Stimulated activated CD4-positive, alpha-beta T cell treated with anti-CD3 and anti-CD28 coated beads, Interleukin-12 subunit alpha, Interleukin-12 subunit beta, amount 100 ng/mL, for 4 hours (primary cell): ENCODE results near the gene CCDC73.
"Not testable (repeated sequence)": the region's sequence is repeated elsewhere in the genome, so short reads cannot be mapped to it uniquely, and the experiment has no call there.

Source experiments
- DNase-seq: peaks from one replicate; pipeline ENCODE4 v3.0.0-alpha.2; 2020

The CCDC73 gene

DNA sequence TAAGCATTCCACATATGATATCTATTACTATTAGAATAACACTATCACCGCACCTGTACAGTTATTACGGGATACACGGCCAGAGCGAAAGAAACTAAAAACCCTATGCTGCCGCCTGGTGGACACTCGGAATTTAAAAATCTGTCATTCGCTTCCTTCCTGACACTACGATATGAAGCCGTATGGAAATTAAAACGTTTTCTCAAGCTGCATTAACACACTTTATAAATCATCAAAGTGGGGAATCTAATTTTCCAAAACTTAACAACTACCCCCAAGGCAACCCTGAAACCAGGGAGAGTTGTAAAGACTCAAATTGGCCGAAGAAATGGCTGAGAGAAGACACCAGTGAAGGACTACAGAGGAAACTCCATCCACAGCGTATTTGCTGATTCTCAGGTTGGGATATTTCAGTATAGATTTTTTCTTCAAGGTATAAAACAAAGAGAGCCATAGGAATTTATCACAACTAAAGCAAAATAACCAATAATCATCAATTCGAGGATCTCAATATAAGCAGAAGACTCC is 1.4 kb downstream of the CCDC73 start:
- DNase-seq: peak; percentile 67

DNA sequence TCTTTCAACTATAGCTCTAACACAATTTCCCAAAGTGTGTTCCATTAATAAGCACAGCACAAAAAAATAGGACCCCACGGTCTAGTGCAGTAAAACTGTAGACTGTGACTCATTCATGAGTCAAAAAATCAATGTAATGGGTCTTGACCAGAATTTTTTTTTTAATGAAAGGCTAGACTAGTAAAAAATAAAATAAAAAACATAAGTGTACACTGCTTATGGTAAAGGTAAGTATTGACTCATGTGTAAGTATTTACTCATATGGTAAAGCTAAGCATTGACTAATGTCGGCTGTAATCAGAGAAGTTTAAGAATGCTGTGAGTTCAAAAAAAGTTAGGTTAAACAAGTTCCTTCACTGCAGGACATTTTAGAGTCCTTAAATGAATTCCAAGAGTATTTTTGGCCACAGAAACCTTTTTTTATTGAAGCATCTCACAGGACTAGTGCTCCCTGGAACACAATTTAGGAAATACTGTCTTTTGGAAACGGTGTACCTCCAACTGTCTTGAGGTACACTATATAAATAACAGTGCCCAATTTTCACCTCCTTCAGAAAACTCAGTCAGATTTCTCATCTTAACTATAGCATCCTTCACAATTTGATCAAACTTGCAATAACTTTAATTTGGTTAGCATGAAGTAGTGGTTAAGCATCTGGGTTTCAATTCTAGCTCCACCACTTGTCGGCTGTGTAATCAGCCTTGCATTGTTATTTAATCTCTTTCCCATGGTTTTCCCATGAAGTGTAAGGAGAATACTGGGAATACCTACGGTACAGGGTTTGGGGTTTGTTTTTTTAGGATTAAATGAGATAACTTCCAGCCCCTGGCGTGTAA is 2.1 kb downstream of the CCDC73 start:
- no peak for DNase-seq

DNA sequence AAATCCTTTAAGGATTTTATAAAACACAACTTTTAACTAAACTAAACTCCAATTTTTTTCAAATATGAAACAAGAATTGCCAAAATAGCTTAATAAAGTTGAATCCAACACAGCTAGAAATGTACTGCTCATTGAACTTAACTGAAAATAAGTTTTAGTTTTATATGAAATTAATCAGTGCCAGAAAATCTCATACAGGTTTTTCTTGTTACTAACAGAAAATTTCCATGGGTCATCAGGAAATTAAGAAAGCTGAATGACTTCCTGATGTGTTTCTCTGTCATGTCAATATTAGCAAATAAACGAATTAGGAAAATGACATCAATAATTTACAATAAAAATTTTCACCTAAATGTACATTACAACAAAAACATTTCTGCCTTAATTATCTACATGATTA is 3.5 kb downstream of the CCDC73 start:
- no peak for DNase-seq

DNA sequence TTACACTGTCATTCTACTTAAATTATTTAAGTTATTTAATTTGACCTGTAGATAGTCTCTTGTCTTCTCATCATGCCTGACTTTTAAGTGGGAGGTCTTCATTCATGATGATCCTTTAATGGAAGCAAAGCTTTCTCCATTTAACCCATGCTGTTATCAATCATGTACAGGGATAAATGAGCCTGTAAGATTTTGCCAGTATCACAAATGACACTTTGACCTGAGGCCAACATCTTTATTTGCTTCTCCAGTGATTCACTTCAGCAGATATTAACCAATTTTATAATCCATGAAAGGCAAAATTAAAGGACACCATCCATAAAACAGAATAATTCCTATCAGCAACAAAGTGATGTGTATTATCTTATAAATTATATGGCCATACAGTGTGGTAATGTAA is 7.7 kb downstream of the CCDC73 start:
- no peak for DNase-seq

DNA sequence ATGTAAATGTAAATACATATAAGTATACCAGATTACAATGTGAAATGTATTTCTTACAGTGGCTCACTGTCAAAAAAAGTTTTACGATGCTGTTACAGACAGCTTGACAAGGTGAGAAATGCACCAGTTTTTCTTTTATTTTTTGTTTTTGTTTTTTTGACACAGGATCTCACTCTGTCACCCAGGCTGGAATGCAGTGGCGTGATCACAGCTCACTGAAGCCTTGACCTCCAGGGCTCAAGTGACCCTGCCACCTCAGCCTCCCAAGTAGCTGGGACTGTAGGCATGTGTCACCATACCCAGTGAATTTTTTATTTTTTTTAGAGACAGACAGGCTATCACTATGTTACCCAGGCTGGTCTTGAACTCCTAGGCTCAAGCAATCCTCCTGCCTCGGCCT is 9.2 kb downstream of the CCDC73 start:
- DNase-seq: no peak

DNA sequence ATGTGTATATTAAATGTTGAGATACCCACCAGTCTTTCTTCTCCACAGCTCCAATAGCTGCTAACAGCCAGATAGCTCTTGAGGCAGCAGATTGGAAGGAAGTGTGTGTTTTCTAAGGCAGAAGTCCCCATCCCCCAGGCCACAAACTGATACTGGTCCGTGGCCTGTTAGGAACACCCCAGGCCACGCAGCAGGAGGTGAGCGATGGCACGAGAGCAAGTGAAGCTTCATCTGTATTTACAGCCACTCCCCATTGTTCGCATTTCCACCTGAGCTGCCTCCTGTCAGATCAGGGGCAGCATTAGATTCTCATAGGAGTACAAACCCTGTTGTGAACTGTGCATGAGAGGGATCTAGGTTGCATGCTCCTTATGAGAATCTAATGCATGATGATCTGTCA is 12.7 kb downstream of the CCDC73 start:
- no peak for DNase-seq

DNA sequence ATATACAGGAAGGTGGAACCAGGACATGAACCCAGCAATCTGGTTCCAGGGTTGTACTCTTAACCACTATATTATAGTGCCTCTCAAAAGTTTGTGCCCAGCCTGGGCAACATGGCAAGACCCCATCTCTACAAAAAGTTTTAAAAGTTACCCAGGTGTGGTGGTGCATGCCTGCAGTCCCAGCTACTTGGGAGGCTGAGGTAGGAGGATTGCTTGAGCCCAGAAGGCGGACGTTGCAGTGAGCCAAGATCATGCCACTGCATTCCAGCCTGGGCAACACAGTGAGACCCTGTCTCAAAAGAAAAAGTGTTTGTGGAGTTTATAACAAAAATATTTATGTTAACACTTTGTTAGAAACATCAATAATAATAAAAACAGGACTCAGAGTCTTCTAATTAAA is 13.6 kb downstream of the CCDC73 start:
- DNase-seq: not testable (repeated sequence)

DNA sequence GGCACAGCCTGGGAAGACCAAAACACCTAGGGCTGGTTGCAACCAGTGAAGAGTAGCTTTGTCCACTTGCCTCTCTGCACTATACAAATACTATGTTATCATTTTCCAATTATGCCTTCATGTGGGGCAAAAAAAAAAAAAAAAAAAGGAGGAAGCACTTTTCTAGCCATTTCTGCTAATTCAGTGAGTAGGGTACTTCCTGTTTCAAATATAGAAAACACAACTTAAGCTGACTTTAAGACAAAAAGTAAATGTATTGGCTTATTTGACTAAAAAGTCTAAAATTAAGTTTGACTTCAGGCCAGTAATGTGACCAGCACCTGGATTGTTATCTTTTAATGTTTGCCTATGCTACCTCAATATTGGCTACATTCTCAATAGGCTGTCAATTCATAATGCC is 15.3 kb downstream of the CCDC73 start:
- no peak for DNase-seq

DNA sequence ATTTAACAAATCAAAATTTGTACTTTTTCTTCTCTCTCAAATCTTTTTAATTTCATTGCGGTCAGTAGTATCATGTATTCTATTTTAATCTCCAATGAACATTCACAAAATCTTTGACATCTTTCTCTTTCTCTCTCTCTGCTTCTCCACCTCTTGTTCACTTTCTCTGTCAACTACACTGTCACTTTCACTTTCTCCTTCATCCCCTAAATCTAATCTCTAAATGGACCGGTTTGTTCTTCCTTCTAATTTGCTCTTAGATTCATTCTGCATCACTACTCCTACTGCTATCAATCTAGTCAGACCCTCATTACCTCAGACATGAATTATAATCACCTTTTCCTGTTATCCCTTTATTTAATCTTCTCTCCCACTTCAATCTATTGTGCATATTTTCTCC is 18.6 kb downstream of the CCDC73 start:
- DNase-seq: no peak

DNA sequence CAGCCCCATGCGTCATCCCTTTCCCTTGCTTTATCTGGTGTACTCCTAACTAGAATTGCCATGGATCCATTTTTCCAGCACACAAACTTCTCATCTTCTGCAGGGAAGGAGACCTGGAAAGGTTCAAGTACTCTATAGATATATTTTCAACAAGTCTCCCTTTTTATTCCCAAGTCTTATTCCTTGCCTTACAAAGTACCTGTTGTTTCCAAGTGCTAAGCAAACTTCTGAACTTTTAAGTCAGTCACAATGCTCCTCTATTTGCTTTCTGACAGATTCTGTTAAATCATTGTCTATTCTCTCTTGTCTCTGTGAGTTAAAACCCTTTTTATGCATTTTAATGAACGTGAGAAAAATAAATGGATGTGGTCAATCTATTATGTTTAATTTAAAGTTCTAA is 20.4 kb downstream of the CCDC73 start:
- DNase-seq: no peak

DNA sequence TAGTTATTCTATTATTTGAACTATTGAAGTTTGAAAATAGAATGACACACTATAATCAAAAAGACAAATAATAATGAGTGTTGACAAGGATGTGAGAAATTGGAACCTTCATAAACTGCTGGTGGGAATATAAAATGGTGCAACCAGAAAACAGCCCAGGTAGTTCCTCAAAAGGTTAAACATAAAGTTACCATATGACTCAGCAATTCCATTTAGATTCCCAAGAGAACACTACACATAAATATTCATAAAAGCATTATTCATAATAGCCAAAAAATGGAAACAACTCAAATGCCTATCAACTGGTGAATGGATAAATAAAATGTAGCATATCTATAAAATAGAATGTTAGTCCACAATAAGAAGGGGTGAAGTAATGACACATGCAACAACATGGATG is 21.7 kb downstream of the CCDC73 start:
- DNase-seq: no peak

DNA sequence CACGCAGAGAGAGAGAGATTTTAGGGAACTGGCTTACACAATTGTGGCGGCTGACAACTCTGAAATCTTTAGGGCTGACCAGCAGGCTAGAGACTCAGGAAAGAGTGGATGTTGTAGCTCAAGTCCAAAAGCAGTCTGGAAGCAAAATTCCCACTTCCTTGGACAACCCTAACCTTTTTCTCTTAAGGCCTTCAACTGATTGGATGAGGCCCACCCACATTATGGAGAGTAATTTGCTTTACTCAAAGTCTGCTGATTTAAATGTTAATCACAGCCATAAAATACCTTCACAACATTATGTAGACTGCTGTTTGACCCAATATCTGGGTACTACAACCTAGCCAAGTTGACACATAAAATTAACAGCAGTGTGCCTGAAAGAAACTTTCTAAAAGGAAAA is 32.7 kb downstream of the CCDC73 start:
- not testable (repeated sequence) for DNase-seq

DNA sequence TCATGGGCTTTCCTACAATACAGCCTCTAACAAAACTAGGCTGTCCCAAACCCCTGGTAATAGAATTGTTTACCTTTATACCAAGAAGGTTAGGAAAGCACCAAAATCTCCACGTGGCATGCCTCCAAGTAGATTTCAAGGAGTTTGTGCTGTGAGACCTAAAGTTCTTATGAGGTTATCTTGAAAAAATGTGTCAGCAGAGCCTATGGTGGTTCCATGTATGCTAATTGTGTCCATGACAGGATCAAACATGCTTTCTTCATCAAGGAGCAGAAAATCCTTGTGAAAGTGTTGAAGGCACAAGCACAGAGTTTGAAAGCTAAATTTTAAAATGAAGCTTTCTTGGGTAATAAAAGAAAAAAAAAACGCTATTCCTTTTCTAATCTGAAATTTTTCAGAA is 36.2 kb downstream of the CCDC73 start:
- no peak for DNase-seq

DNA sequence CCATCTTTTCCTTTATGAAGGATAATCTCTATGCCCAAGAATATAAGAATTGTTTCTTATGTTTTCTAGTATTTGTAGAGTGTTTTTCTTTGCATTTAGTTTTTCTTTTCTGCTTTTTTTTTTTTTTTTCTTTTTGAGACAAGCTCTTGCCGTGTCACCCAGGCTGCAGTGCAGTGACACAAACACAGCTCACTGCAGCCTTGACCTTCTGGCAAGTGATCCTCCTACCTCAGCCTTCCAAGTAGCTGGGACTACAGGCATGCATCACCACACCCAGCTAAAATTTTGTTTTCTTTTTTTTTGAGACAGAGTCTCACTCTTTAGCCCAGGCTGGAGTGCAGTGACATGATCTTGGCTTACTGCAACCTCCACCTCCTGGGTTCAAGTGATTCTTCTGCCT is 41.3 kb downstream of the CCDC73 start:
- not testable (repeated sequence) for DNase-seq

DNA sequence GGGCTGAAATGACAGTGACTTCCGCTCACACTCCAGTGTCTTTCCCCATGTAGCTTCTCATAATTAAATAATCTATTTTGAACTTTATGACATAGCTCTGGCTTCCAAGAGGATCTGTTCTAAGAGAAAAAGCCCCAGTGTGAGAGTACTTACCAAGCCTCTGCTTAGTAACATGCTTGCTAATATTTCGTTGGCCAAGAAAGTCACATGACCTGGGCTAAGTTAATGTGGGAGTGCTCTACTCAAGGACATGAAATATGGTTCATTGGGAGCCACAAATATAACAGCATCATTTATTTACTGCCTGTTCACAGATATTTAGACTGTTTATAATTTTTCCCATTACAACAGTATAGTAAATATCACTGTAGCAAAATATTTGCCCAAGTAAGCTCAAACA is 42.5 kb downstream of the CCDC73 start:
- no peak for DNase-seq

DNA sequence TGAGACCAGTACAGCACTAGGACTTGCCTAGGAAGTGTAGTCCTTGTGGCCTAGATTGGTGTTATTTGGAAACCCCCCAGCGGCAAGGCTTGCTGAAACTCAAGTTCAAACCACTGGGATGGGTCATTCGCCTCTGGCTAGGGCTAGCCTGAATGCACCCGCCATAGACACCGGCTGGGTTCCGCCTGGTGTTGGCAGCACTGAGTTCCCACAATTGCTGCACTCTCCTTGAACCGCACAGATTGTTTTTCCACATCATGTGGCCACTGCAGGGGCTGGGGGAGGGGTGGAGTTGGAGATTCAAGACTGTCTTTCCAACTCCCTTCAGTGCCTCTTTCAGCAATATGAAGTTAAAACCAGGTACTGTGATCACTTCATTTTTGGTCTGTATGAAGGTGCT is 43.1 kb downstream of the CCDC73 start:
- DNase-seq: no peak

DNA sequence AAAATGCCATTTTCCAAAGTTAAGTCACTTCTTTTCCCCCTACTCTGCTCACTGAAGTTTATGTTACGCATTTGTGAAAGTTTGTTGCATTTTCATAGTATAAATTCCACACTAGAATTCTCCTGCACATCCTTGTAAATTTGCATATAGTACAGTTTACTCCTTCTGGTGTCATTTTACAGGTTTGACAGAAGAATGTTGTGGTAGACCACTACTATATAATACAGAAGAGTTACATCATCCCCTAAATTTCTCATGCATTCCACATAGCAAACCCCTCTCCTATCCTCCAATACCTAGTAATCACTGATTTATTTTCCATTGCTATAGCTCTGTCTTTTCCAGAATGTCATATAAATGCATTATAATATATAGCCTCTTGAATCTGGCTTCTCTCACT is 64.5 kb downstream of the CCDC73 start:
- no peak for DNase-seq

DNA sequence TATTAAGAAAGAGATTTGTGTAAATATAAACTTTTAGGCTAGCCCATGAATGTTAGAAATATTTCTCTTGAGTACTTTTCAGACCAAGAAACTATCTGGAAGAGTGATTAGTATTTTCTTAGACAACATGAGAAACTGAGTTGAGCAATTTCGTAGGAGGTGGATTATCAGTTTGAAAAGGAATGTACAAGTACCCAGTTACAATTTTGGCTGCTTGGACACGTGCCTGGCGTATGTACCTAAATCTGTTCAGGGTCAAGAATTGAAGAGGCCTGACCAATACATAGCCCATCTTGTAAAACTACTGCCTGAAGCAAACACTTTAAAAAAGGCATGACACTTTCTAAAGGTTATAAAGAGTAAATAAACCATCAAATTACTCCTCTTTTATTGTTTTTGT is 71.1 kb downstream of the CCDC73 start:
- no peak for DNase-seq

DNA sequence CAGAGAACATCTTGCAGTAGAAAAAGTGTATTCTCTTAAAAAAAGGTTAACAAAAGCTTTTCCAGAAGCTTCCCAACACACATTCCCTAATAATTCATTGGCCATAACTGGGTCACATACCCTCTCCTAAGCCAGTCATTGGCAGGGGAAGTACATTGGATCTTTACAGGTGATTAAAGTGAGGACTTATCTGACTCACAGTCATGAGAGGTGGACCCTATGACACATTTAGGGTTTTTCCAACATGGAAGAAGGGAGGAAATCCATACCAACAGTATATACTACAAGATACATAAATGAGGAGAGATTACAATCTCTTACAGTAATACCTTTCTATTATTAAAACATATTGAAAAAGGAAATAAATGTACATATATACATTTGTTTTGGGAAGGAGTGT is 72.2 kb downstream of the CCDC73 start:
- DNase-seq: no peak

DNA sequence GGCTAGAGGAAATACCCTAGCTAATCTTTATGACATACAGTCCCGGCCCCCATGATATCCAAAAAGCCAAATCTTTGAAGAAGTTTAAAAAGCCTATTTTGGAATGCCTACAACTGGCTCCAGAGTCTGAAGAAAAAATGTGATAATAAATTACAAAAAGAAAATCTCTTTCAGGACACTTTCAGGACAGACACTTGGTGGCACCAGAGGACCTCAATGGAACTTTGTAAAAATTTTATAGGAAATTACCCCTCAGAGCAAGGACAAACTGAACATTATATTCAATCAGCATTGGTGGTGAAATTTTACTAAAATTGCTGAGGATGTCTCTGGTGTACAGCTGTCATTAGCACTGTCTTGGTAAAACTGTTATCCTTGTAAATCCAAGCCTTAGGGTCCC is 81.0 kb downstream of the CCDC73 start:
- no peak for DNase-seq

DNA sequence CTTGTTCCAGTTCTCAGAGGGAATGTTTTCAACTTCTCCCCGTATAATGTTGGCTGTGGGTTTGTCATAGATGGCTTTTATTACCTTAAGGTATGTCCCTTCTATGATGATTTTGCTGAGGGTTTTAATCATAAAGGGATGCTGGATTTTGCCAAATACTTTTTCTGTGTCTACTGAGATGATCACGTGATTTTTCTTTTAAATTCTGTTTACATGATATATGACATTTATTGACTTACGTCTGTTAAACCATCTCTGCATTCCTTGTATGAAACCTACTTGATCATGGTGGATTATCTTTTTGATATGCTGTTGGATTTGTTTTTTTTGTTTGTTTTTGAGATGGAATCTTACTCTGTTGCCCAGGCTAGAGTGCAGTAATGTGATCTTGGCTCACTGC is 85.5 kb downstream of the CCDC73 start:
- DNase-seq: not testable (repeated sequence)

DNA sequence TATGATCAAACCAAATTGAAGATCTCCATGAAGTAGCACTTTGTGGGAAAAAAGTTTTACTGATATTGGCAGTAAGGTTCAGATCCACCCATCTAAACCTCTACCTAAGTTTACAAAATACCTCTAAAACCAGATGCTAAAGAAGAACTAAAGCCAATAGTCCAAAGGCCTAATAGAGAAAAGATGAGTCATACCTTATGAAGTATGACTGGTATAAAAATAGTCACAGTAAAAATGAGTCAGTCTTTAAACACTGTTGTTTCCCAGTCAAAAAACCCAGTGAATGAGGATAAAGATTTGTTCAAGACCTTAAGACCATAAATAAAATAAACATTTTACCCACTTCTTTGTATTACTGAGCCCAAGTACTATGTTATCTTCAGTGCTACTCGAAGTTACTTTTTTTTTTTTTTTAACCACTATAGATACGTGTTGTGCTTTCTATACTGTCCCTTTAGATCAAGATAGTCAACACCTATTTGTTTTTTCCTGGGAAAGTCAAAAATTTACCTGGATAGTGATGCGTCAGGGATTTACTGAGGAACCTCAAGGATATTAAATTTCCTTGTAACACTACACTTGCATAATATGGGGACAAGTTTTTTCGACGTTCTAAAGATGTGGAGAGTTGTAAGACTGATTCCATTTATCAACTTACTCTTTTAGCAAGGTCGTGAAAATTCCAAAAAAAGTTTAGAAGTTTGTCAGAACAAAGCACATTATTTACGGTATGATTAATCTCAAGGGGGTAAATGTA is 87.3 kb downstream of the CCDC73 start:
- no peak for DNase-seq

DNA sequence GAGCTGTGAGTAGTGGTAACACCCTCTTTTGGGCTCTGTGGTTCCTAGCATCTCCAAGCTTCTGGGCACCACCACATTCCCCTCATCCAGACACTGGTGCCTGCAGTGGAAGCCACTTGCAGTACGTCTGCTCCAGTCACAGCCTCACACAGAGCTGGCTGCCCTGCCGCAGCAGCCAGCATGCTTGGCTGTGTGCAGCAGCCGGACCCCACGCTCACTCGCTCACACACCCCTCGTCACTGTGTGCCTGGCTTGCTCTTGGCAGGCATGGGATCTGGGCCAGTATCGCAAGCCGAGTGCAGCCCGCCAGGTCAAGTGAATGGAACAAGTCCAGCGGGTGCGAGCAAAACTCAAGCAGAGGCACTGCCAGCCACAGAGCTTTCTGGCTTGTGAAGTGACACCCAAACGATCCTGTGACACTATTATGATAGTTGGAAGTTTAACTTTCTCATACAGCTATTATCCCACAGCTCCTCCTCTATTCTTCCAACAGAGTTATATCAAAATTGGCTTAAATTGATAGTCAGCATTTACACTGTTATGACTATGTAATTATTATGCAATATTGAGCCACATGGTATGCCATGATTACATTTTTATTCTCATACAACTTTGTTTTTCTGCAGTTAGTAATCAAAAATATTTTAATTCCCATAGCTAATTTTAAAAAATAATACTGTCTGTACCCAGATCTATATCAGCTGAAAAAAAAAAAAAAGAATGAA is 89.0 kb downstream of the CCDC73 start:
- no peak for DNase-seq

DNA sequence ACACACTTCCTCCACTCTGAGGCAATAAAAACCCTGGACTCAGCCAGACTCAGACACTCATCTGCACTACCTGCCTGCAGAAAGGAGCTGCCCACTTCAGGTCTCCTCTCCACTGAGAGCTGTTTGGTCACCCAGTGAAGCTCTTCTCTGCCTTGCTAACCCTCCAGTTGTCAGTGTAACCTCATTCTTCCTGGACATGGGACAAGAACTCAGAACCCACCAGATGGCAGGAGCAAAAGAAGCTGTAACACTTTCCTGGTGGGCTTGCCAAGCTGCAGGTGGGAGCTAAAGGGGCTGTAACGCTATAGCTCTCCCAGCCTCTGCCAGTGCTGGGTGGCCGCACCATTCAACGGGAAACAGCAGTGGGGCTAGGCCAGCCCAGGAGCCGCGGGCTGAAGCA is 89.7 kb downstream of the CCDC73 start:
- no peak for DNase-seq
